Stomach (tissue), 9 donors: ENCODE measurements around the gene FHAD1. TPM values are rescaled to one million over a fixed set of nuclear protein-coding genes. Genes with fewer than 3 reads are reported as not detected.

Experiments
- DNase-seq, 2 donors: peaks; one replicate each; pipeline versions ENCODE4 v3.0.0 to v3.0.0-alpha.2; 2013 to 2019
- H3K27ac ChIP-seq, 5 donors: fragments of 200-600 bp in 4 of 5; sonication (generic) in 4 of 5; one replicate each; pipeline ENCODE4 v1.5.1; 2013 to 2019; ENCODE audit warnings: mild to moderate bottlenecking in 1 of 5, moderate library complexity in 1 of 5
- H3K27me3 ChIP-seq, 3 donors: fragments of 200-600 bp; sonication (generic); one replicate each; pipeline ENCODE4 v1.5.1; 2017 to 2019; ENCODE audit warnings: mixed run types in 1 of 3
- H3K36me3 ChIP-seq, 4 donors: fragments of 200-600 bp; sonication (generic); 1 replicate in 3 of 4; 2 replicates in 1 of 4; pipeline ENCODE4 v1.5.1; 2016 to 2019
- H3K4me1 ChIP-seq, 4 donors: fragments of 200-600 bp; sonication (generic); one replicate each; pipeline ENCODE4 v1.5.1; 2016 to 2019
- H3K4me3 ChIP-seq, 4 donors: fragments of 200-600 bp; sonication (generic) in 3 of 4; one replicate each; pipeline ENCODE4 v1.5.1; 2016 to 2019; ENCODE audit warnings: mild to moderate bottlenecking in 1 of 4
- H3K9me3 ChIP-seq, 4 donors: fragments of 200-600 bp; sonication (generic); one replicate each; pipeline ENCODE4 v1.5.1; 2016 to 2019
- EP300 ChIP-seq: sonication (generic); formaldehyde crosslinking; IDR thresholded peaks from one replicate; pipeline ENCODE4 v1.6.1; 2017; ENCODE audit warnings: antibody characterized with exemption
- POLR2A ChIP-seq, 4 donors: fragments of 450-650 bp; IDR thresholded peaks; one replicate each; pipeline ENCODE4 v1.6.1; 2016; ENCODE audit warnings: antibody characterized with exemption in 4 of 4, control low read depth in 2 of 4, mild to moderate bottlenecking in 1 of 4, moderate library complexity in 1 of 4
- POLR2AphosphoS5 ChIP-seq, 3 donors: sonication (generic); formaldehyde crosslinking; IDR thresholded peaks; one replicate each; pipeline ENCODE4 v1.6.1; 2016; ENCODE audit warnings: antibody characterized with exemption in 3 of 3
- WGBS, 5 donors: extraction: QIAGEN DNeasy Blood & Tissue Kit in 3 of 5; methylation state at CpG; one replicate each; pipeline versions ENCODE4 v1.1.5 to v1.1.7; 2013 to 2018; 5-methylcytosine and 5-hydroxymethylcytosine counted together
- intact Hi-C: fragments of 100-400 bp; cut with DNase I; formaldehyde crosslinking; loops from one replicate; pipeline ENCODE4 v1.15.1; 2023; ENCODE audit warnings: low total_unique reads
- polyA plus RNA-seq, 3 donors: library from polyadenylated mRNA; stranded (reverse); fragments of 200-250 nt; gene quantifications; one replicate each; pipeline ENCODE4 v1.2.3, GENCODE V29; 2013
- total RNA-seq, 5 donors: library from RNA; depleted of rRNA; stranded (reverse); fragments of >200 nt; gene quantifications; one replicate each; pipeline versions ENCODE4 v1.1.0 to v1.2.3, GENCODE V29; 2014 to 2016
- TF ChIP-seq, protein P1 (sequence below), 7 experiments: fragments of 450-650 bp in 4 of 7; fragments of 200-600 bp in 3 of 7; sonication (generic) in 3 of 7; IDR thresholded peaks; one replicate each; pipeline ENCODE4 v1.5.1; 2016 to 2019; ENCODE audit warnings: antibody characterized with exemption in 7 of 7, control low read depth in 2 of 7, mild to moderate bottlenecking in 1 of 7
- donor health status: healthy with polysubstance abuse.
- donor health status: Bipolar disorder and iron deficiency.
- donor health status: healthy.

FHAD1 gene
- total and polyA plus RNA-seq, 8 donors, result 0.38 to 5.1 (median 1.4) TPM; not detected in 2

DNA sequence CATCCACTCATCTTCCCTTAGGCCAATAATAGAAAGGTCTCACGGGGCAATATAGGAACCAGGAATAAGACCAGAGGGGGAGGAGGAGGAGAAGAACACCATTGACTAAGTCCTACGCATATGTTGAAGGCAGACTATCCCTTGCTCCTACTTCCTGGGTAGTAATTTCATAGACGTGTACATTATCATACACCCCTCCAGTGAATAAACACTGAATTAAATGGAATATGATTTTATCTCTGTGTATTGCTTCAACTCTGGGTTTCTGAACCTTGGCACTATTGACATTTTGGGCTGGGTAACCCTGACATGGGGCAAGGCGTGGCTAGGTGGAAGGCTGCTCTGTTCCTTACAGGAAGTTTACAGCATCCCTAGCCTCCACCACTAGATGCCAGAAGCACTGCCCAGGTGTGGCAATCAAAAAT lies 17.3 kb upstream of the FHAD1 start:
- TF ChIP-seq POLR2AphosphoS5 (IDR thresholded peaks at IDR 0.05) (peak in 2 of 3 donors; percentile 65 to 74), EP300 (no peak)
- peak overlapping the region in 4 of 5 donors; percentile 57 to 77 (median 66) for H3K27ac ChIP-seq
- intact Hi-C loops, result no loop called here
- H3K27me3 ChIP-seq, result no peaks in the 10 kb centered on the region
- no peaks in the 10 kb centered on the region for H3K9me3 ChIP-seq
- no peaks in the 10 kb centered on the region for H3K36me3 ChIP-seq
- DNase-seq, result peak; percentile 64 to 80
- H3K4me1 ChIP-seq, result peaks cover 0 to 16% (median 10%) of the 10 kb centered on the region in 4 donors
- H3K4me3 ChIP-seq, result no peak overlapping the region
- 27 to 47% (median 32%) methylated on average over 4 of the region's 4 CpGs for WGBS, 5 donors

DNA sequence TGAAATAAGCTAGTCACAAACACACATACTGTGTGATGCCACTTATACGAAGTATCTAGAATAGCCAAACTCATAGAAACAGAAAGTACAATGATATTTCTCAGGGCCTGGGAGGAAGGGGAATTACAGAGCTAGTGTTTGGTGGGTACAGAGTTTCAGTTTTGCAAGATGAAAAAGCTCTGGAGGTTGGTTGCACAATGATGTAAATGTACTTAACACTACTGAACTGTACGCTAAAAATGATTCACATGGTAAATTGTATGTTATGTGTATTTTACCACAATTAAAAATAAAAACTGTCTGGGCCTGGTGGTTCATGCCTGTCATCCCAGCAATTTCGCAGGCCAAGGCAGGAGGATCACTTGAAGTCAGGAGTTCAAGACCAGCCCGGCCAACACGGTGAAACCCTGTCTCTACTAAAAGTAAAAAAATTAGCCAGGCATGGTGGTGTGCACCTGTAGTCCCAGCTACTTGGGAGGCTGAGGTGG lies 15.3 kb upstream of the FHAD1 start:
- Histone ChIP-seq H3K27me3 (no peaks in the 10 kb centered on the region), H3K9me3 (no peaks in the 10 kb centered on the region), H3K4me1 (peaks cover 0 to 8% (median 3%) of the 10 kb centered on the region in 4 donors), H3K4me3 (no peak overlapping the region), H3K27ac (no peak overlapping the region), H3K36me3 (no peaks in the 10 kb centered on the region)
- intact Hi-C loops, result no loop called here
- WGBS, 5 donors, result 67 to 91% (median 79%) methylated on average over 5 of the region's 5 CpGs
- no peak for DNase-seq
- TF ChIP-seq, protein P1, sequence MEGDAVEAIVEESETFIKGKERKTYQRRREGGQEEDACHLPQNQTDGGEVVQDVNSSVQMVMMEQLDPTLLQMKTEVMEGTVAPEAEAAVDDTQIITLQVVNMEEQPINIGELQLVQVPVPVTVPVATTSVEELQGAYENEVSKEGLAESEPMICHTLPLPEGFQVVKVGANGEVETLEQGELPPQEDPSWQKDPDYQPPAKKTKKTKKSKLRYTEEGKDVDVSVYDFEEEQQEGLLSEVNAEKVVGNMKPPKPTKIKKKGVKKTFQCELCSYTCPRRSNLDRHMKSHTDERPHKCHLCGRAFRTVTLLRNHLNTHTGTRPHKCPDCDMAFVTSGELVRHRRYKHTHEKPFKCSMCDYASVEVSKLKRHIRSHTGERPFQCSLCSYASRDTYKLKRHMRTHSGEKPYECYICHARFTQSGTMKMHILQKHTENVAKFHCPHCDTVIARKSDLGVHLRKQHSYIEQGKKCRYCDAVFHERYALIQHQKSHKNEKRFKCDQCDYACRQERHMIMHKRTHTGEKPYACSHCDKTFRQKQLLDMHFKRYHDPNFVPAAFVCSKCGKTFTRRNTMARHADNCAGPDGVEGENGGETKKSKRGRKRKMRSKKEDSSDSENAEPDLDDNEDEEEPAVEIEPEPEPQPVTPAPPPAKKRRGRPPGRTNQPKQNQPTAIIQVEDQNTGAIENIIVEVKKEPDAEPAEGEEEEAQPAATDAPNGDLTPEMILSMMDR (IDR thresholded peaks at IDR 0.05), result no peak
- TF ChIP-seq POLR2A (IDR thresholded peaks at IDR 0.05) (no peak), POLR2AphosphoS5 (IDR thresholded peaks at IDR 0.05) (no peak), EP300 (no peak)

DNA sequence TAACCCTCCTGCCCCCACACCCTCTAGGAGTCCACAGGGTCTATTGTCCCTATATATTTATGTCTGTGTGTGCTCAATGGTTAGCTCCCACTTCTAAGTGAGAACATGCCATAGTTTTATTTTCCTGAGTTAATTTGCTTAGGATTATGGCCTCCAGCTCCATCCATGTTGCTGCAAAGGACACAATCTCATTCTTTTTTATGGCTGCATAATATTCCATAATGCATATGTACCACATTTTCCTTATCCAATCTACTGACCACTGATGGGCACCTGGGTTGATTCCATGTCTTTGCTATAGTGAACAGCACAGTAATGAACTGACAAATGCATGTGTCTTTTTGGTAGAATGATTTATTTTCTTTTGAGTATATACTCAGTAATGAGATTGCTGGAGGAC lies 13.3 kb upstream of the FHAD1 start:
- Histone ChIP-seq H3K9me3 (no peaks in the 10 kb centered on the region), H3K36me3 (no peaks in the 10 kb centered on the region), H3K4me1 (peaks cover 0 to 8% (median 3%) of the 10 kb centered on the region in 4 donors), H3K4me3 (no peak overlapping the region), H3K27ac (no peak overlapping the region), H3K27me3 (no peaks in the 10 kb centered on the region)
- no peak for DNase-seq
- intact Hi-C loops, result no loop called here
- TF ChIP-seq, protein P1 (IDR thresholded peaks at IDR 0.05), result no peak
- TF ChIP-seq POLR2AphosphoS5 (IDR thresholded peaks at IDR 0.05), result no peak
- TF ChIP-seq EP300, result no peak

DNA sequence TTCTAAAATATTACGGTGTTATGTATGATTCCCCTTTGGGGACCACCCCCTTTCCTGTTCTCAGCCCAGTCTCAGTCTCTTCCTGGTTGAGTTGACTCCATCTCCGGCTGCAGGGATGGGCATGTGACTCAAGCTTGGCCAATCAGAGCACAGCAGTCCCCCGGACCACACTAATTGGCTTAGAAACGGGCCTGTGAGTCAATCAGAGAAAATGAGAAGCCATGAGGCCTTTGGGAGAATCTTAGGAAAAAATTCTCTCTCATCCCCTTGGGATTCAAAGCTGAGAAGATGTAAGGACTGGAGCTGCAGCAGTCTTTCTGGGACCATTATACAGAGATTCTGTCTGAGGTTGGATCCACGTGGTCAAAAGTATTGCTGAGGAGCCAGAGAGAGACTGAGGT lies 10.7 kb upstream of the FHAD1 start:
- 76 to 87% (median 83%) methylated on average over 5 of the region's 5 CpGs for WGBS, 5 donors
- intact Hi-C loops, result no loop called here
- TF ChIP-seq, protein P1 (IDR thresholded peaks at IDR 0.05), result no peak
- TF ChIP-seq POLR2A (IDR thresholded peaks at IDR 0.05) (no peak), POLR2AphosphoS5 (IDR thresholded peaks at IDR 0.05) (no peak), EP300 (no peak)

DNA sequence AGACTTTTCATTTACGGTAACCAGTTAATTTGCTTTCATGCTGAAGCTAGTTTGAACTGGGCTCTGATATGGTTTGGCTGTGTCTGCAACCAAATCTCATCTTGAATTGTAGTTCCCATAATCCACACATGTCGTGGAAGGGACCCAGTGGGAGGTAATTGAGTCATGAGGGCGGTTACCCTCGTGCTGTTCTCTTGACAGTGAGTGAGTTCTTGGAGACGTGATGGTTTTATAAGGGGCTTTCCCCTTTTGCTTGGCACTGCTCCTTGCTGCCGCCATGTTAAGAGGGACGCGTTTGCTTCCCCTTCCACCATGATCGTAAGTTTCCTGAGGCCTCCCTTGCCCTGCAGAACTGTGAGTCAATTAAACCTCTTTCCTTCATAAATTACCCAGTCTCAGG lies 10.3 kb upstream of the FHAD1 start:
- no peak for DNase-seq
- H3K4me3 ChIP-seq, result no peak overlapping the region
- TF ChIP-seq EP300 (no peak), POLR2AphosphoS5 (IDR thresholded peaks at IDR 0.05) (no peak), POLR2A (IDR thresholded peaks at IDR 0.05) (no peak)
- TF ChIP-seq, protein P1 (IDR thresholded peaks at IDR 0.05), result no peak
- no peaks in the 10 kb centered on the region for H3K36me3 ChIP-seq
- intact Hi-C loops, result no loop called here
- no peak overlapping the region for H3K27ac ChIP-seq
- H3K27me3 ChIP-seq, result no peaks in the 10 kb centered on the region
- peaks cover 0 to 9% (median 0%) of the 10 kb centered on the region in 4 donors for H3K4me1 ChIP-seq
- WGBS, 5 donors, result 87 to 92% (median 88%) methylated on average over 9 of the region's 9 CpGs
- H3K9me3 ChIP-seq, result no peaks in the 10 kb centered on the region

More for the DNA sequence above, 10.7 kb upstream of the FHAD1 start:
- Histone ChIP-seq H3K4me1 (peaks cover 0 to 6% (median 0%) of the 10 kb centered on the region in 4 donors), H3K36me3 (no peaks in the 10 kb centered on the region), H3K27me3 (no peaks in the 10 kb centered on the region), H3K27ac (no peak overlapping the region), H3K4me3 (no peak overlapping the region), H3K9me3 (no peaks in the 10 kb centered on the region)
- no peak for DNase-seq
